NK-92 (cell line): ENCODE data around the gene GRID2.
"Not testable (repeated sequence)": the region's sequence is repeated elsewhere in the genome, so short reads cannot be mapped to it uniquely, and the experiment has no call there.

Source experiments
- DNase-seq: peaks from one replicate; lab custom pipeline; 2025; ENCODE audit not compliant: unreplicated experiment; lab: John Stamatoyannopoulos, UW

Gene GRID2

GRCh38 chr4:93646233-93646930, 1342.6 kb downstream of the GRID2 start:
- no peak for DNase-seq

GRCh38 chr4:93648258-93648657, 1344.5 kb downstream of the GRID2 start:
- DNase-seq: no peak

GRCh38 chr4:93649828-93650227, 1346.1 kb downstream of the GRID2 start:
- no peak for DNase-seq

GRCh38 chr4:93654211-93654610, 1350.4 kb downstream of the GRID2 start:
- no peak for DNase-seq

GRCh38 chr4:93657527-93657926, 1353.8 kb downstream of the GRID2 start:
- no peak for DNase-seq

- no peak for DNase-seq
Measured at GRCh38 chr4:93658443-93658842, 1354.7 kb downstream of the GRID2 start.

- DNase-seq: no peak
Measured at GRCh38 chr4:93659629-93660028, 1355.9 kb downstream of the GRID2 start.

- no peak for DNase-seq
Measured at GRCh38 chr4:93660036-93660435, 1356.3 kb downstream of the GRID2 start.

- no peak for DNase-seq
Measured at GRCh38 chr4:93670434-93670833, 1366.7 kb downstream of the GRID2 start.

- DNase-seq: no peak
Measured at GRCh38 chr4:93671093-93671492, 1367.3 kb downstream of the GRID2 start.

GRCh38 chr4:93676937-93677336, 1373.2 kb downstream of the GRID2 start:
- not testable (repeated sequence) for DNase-seq

GRCh38 chr4:93684571-93684970, 1380.8 kb downstream of the GRID2 start:
- DNase-seq: no peak

- DNase-seq: no peak
Measured at GRCh38 chr4:93687304-93687703, 1383.5 kb downstream of the GRID2 start.

GRCh38 chr4:93688978-93689377, 1385.2 kb downstream of the GRID2 start:
- DNase-seq: no peak

GRCh38 chr4:93693141-93693540, 1389.4 kb downstream of the GRID2 start:
- no peak for DNase-seq

GRCh38 chr4:93698686-93699085, 1394.9 kb downstream of the GRID2 start:
- DNase-seq: no peak

- no peak for DNase-seq
Measured at GRCh38 chr4:93700571-93700970, 1396.8 kb downstream of the GRID2 start.

GRCh38 chr4:93710101-93710846, 1406.5 kb downstream of the GRID2 start:
- DNase-seq: no peak

- DNase-seq: no peak
Measured at GRCh38 chr4:93710847-93711430, 1407.2 kb downstream of the GRID2 start.

- DNase-seq: no peak
Measured at GRCh38 chr4:93718233-93718632, 1414.5 kb downstream of the GRID2 start.

- no peak for DNase-seq
Measured at GRCh38 chr4:93719552-93719951, 1415.8 kb downstream of the GRID2 start.

GRCh38 chr4:93722446-93722845, 1418.7 kb downstream of the GRID2 start:
- no peak for DNase-seq
